ENCODE measurements around the gene CISD3. TPM values are rescaled to one million over a fixed set of nuclear protein-coding genes. Genes with fewer than 3 reads are reported as not detected.

Gene CISD3
- total RNA-seq = 10 to 100 TPM; 10.0 to 25.8 (median 13.3) TPM

DNA sequence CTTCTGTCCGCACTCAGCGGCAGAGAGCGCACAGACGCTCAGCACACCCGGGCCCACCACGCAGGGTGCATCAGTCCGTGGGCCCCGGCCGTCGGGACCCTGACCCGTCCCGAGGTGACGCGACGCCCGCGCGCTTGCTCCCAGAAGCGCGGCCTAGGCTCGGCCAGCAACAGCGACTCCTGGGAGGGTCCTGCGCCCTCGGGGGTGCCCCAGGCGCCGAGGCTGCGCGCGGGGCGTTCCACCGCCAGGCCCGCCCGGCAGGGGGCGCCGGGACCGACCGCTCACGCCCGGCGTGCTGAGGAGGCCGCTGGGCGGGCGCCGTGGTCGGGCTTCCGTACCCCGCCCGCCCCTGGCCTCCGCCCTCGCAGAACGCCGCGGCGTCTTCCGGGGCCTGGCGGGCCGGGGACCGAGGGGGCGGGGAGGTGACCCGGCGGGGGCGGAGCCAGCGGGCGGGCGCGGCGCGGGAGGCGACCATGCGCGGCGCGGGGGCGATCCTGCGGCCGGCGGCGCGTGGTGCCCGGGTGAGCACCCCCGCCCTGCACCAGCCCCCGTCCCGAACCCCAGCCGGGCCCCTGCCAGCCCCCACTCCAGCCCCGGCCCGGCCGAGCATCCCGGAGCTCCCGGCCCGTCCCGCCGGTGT lies at the start of gene CISD3:
Gene CISD3, plus strand, starts transcription at position 456 of the 640 bp plus-strand sequence. Its CDS starts 18 bp downstream, at position 474.
- peak within 1 kb of the TSS; percentile 79 to 96 (median 87) for H3K4me3 ChIP-seq
- H3K4me1 ChIP-seq = peaks cover 20 to 22% of the 10 kb centered on the region in 2 donors
- peak; percentile 55 to 68 for TF ChIP-seq POLR2A (IDR thresholded peaks at IDR 0.05)
- TF ChIP-seq, protein P1, sequence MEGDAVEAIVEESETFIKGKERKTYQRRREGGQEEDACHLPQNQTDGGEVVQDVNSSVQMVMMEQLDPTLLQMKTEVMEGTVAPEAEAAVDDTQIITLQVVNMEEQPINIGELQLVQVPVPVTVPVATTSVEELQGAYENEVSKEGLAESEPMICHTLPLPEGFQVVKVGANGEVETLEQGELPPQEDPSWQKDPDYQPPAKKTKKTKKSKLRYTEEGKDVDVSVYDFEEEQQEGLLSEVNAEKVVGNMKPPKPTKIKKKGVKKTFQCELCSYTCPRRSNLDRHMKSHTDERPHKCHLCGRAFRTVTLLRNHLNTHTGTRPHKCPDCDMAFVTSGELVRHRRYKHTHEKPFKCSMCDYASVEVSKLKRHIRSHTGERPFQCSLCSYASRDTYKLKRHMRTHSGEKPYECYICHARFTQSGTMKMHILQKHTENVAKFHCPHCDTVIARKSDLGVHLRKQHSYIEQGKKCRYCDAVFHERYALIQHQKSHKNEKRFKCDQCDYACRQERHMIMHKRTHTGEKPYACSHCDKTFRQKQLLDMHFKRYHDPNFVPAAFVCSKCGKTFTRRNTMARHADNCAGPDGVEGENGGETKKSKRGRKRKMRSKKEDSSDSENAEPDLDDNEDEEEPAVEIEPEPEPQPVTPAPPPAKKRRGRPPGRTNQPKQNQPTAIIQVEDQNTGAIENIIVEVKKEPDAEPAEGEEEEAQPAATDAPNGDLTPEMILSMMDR (IDR thresholded peaks at IDR 0.05 in 4 of 5, conservative IDR thresholded peaks at IDR 0.05 in 1 of 5) = peak in 4 of 5 experiments; percentile 91 to 98 (median 96)
- no peaks in the 10 kb centered on the region for H3K9me3 ChIP-seq
- in situ Hi-C loops (cut with MboI; ENCODE audit: low sequenced_read_pairs in 4 of 4) = loop anchor here in 3 of 4 donors (5.0 kb wide), 1 partner anchor 53 kb away; no protein-coding TSS in a partner anchor
- ATAC-seq (peak; percentile 81 to 86), DNase-seq (peak; percentile 70 to 79)
- peak within 1 kb of the TSS; percentile 88 to 95 (median 90) for H3K27ac ChIP-seq
- intact Hi-C loops (cut with DNase I; ENCODE audit: low total_unique reads) = loop anchor here (1.0 kb wide), 2 partner anchors 22 to 28 kb away; partner anchors contain the start of gene PSMB3
- H3K36me3 ChIP-seq = peaks cover 0 to 14% of the 10 kb centered on the region in 2 donors
- H3K27me3 ChIP-seq = no peaks in the 10 kb centered on the region

DNA sequence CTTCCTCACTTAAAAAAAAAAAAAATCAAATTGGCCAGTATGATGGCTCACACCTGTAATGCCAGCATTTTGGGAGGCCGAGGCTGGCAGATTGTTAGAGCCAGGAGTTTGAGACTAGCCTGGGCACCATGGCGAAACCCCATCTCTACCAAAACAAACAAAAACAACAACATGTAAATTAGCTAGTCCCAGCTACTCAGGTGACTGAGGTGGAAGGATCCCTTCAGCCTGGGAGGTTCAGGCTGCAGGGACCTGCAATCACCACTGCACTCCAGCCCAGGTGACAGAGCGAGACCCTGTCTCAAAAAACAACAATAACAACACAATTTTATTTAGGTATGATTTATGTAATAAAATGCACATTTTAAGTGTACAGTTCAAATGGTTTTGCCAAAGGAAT lies 49.0 kb upstream of the CISD3 start:
- H3K9me3 ChIP-seq = no peaks in the 10 kb centered on the region
- no peak overlapping the region for H3K27ac ChIP-seq
- no peak for ATAC-seq
- no peak for DNase-seq
- in situ Hi-C loops (cut with MboI; ENCODE audit: low sequenced_read_pairs in 4 of 4) = no loop called here
- H3K27me3 ChIP-seq = peaks cover 0 to under 1% (median 0%) of the 10 kb centered on the region in 3 donors
- no peaks in the 10 kb centered on the region for H3K36me3 ChIP-seq
- intact Hi-C loops (cut with DNase I; ENCODE audit: low total_unique reads) = no loop called here
- no peak for TF ChIP-seq POLR2A (IDR thresholded peaks at IDR 0.05)
- H3K4me3 ChIP-seq = no peak overlapping the region
- no peaks in the 10 kb centered on the region for H3K4me1 ChIP-seq

DNA sequence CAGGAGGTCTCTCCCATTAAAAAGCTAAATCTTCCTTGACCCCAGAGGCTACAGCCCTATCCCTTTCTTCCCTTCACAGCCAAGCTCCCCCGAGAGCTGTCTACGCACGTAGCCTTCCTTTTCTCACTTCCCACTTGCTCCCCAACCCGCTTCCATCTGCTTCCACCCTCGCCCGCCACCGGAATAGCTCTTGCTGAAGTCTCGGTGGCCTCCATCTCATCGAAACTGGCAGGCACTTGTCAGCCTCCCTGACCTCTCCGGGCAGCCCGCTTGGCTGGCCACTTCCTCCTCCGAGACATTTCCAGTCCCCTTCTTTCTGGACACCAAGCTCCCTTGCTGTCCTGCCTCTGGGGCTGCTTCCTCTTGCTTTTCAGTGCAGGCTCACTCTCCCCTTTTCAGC lies 44.6 kb upstream of the CISD3 start:
- no peak overlapping the region for H3K4me3 ChIP-seq
- in situ Hi-C loops (cut with MboI; ENCODE audit: low sequenced_read_pairs in 4 of 4) (no loop called here), intact Hi-C loops (cut with DNase I; ENCODE audit: low total_unique reads) (no loop called here)
- ATAC-seq (no peak), DNase-seq (no peak)
- TF ChIP-seq, protein P1 (IDR thresholded peaks at IDR 0.05 in 4 of 5, conservative IDR thresholded peaks at IDR 0.05 in 1 of 5) = no peak
- TF ChIP-seq POLR2A (IDR thresholded peaks at IDR 0.05) = no peak
- no peaks in the 10 kb centered on the region for H3K36me3 ChIP-seq
- H3K9me3 ChIP-seq = no peaks in the 10 kb centered on the region
- H3K27ac ChIP-seq = no peak overlapping the region
- peaks cover 4 to 6% of the 10 kb centered on the region in 2 donors for H3K4me1 ChIP-seq
- no peaks in the 10 kb centered on the region for H3K27me3 ChIP-seq

GRCh38 chr17:38687286-38687685 lies 42.9 kb upstream of the CISD3 start:
- no peaks in the 10 kb centered on the region for H3K9me3 ChIP-seq
- no peak for TF ChIP-seq POLR2A (IDR thresholded peaks at IDR 0.05)
- TF ChIP-seq, protein P1 (IDR thresholded peaks at IDR 0.05 in 4 of 5, conservative IDR thresholded peaks at IDR 0.05 in 1 of 5) = no peak
- ATAC-seq (no peak), DNase-seq (no peak)
- intact Hi-C loops (cut with DNase I; ENCODE audit: low total_unique reads) = no loop called here
- H3K36me3 ChIP-seq = no peaks in the 10 kb centered on the region
- H3K27ac ChIP-seq = no peak overlapping the region
- in situ Hi-C loops (cut with MboI; ENCODE audit: low sequenced_read_pairs in 4 of 4) = no loop called here
- H3K4me3 ChIP-seq = no peak overlapping the region
- H3K27me3 ChIP-seq = no peaks in the 10 kb centered on the region
- H3K4me1 ChIP-seq = peaks cover 4 to 6% of the 10 kb centered on the region in 2 donors

DNA sequence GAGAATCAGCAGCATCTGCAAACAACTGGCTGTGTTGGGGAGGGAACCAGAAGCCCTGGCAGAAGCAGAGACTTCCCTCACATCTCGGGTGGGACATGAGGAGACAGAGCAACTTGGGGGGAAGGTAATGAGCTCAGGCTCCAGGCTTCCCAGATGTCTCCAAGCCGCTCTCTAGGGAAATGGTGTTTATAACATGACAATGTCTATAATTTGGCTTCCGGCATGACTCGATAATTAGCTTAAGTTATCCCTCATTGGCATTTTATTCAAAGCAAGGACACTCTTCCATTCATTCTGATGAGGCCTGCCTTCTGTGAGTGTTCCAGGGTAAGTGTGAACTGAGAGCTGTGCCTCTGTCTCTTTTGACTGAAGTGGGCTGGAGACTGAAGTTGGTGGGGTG lies 39.8 kb upstream of the CISD3 start:
- ATAC-seq = no peak
- TF ChIP-seq, protein P1 (IDR thresholded peaks at IDR 0.05 in 4 of 5, conservative IDR thresholded peaks at IDR 0.05 in 1 of 5) = no peak
- no peak for TF ChIP-seq POLR2A (IDR thresholded peaks at IDR 0.05)

More for the DNA sequence above, 39.8 kb upstream of the CISD3 start:
- Histone ChIP-seq H3K27me3 (no peaks in the 10 kb centered on the region), H3K4me1 (peaks cover 17 to 19% of the 10 kb centered on the region in 2 donors), H3K4me3 (no peak overlapping the region), H3K36me3 (no peaks in the 10 kb centered on the region), H3K27ac (no peak overlapping the region), H3K9me3 (no peaks in the 10 kb centered on the region)
- in situ Hi-C loops (cut with MboI; ENCODE audit: low sequenced_read_pairs in 4 of 4) (no loop called here), intact Hi-C loops (cut with DNase I; ENCODE audit: low total_unique reads) (no loop called here)
- DNase-seq = no peak

Data from gastrocnemius medialis (tissue), 4 donors.